ENCODE results near the gene BFSP2. TPM values are rescaled to one million over a fixed set of nuclear protein-coding genes. Genes with fewer than 3 reads are reported as not detected.

The BFSP2 gene
- total RNA-seq, 1 experiment from 2014 or later, result not detected

DNA sequence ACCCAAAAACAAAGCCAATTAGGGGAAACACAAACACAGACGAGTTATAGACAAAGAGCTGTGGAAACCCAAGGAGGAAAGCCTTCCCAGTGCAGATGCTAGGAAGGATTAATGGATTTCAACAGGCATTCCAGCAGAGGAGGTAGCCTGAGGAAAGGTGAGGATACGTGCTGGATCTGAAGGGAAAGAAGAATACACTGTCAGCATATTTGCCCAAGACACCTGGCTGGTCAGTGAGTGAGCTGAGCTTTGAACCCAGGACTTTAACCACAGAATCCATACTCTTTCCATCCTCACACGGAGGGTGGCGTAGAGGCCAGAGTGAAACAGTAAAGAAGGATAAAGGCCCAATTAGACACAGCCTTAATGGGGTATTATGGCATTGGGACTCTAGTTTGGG lies 9.1 kb upstream of the BFSP2 start:
- no peak for DNase-seq
- H3K4me3 ChIP-seq (ENCODE audit: low read depth, low read length), result no peak overlapping the region
- ChIA-PET CTCF (no interaction called here), POLR2A (no interaction called here)
- no peaks in the 10 kb centered on the region; the same call in 1 of the 2 replicates for H3K27me3 ChIP-seq (replicated peaks; ENCODE audit: control insufficient read depth, insufficient read depth, low read length)
- intact Hi-C loops (cut with micrococcal nuclease; ENCODE audit: unreplicated experiment), result no loop called here
- no peaks in the 10 kb centered on the region for H3K4me1 ChIP-seq
- Mint-ChIP-seq H3K4me3 (ENCODE audit: unreplicated experiment) (no peak overlapping the region), H3K36me3 (ENCODE audit: insufficient read depth, unreplicated experiment) (no peaks in the 10 kb centered on the region), H3K27ac (ENCODE audit: unreplicated experiment) (no peak overlapping the region), H3K4me1 (ENCODE audit: low read depth, unreplicated experiment) (no peaks in the 10 kb centered on the region), H3K9me3 (ENCODE audit: unreplicated experiment) (no peaks in the 10 kb centered on the region), H3K27me3 (ENCODE audit: insufficient read depth, unreplicated experiment) (no peaks in the 10 kb centered on the region)
- no peaks in the 10 kb centered on the region for H3K9me3 ChIP-seq
- no peaks in the 10 kb centered on the region for H3K36me3 ChIP-seq (ENCODE audit: control insufficient read depth, insufficient read depth, low read length)
- TF ChIP-seq, protein P1, sequence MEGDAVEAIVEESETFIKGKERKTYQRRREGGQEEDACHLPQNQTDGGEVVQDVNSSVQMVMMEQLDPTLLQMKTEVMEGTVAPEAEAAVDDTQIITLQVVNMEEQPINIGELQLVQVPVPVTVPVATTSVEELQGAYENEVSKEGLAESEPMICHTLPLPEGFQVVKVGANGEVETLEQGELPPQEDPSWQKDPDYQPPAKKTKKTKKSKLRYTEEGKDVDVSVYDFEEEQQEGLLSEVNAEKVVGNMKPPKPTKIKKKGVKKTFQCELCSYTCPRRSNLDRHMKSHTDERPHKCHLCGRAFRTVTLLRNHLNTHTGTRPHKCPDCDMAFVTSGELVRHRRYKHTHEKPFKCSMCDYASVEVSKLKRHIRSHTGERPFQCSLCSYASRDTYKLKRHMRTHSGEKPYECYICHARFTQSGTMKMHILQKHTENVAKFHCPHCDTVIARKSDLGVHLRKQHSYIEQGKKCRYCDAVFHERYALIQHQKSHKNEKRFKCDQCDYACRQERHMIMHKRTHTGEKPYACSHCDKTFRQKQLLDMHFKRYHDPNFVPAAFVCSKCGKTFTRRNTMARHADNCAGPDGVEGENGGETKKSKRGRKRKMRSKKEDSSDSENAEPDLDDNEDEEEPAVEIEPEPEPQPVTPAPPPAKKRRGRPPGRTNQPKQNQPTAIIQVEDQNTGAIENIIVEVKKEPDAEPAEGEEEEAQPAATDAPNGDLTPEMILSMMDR (IDR thresholded peaks at IDR 0.05; ENCODE audit: insufficient read depth in 1 of 2, low read depth in 1 of 2, low read length in 1 of 2, severe bottlenecking in 1 of 2, unreplicated experiment in 1 of 2), result no peak
- no TSS peak for BruUV-seq (replicated peaks)

DNA sequence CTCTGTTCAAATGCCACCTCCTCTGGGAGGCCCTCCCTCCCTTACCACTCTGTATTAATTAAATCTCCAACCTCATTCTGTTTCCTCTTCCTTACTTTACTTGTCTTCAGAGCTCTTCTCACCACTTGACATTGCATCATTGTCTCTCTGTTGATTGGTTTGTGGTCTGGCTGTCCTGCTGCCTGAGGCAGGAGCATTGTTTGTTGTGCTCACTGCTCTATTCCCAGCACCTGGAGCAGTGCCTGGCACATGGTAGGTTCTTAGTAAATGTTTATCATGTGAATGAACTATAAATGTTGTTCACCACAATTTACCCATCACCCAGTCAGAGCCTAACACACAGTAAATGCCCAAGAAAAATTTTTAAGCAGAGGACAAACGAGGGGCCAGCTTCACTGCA lies 6.7 kb upstream of the BFSP2 start:
- DNase-seq, result no peak
- Mint-ChIP-seq H3K27me3 (ENCODE audit: insufficient read depth, unreplicated experiment) (no peaks in the 10 kb centered on the region), H3K4me1 (ENCODE audit: low read depth, unreplicated experiment) (no peaks in the 10 kb centered on the region), H3K9me3 (ENCODE audit: unreplicated experiment) (no peaks in the 10 kb centered on the region), H3K4me3 (ENCODE audit: unreplicated experiment) (no peak overlapping the region), H3K36me3 (ENCODE audit: insufficient read depth, unreplicated experiment) (no peaks in the 10 kb centered on the region), H3K27ac (ENCODE audit: unreplicated experiment) (no peak overlapping the region)
- ChIA-PET CTCF (interaction anchor here (1.0 kb wide), 1 partner anchor 662 kb away, joined by 3 read pairs; no protein-coding TSS in a partner anchor), POLR2A (no interaction called here)
- no peaks in the 10 kb centered on the region for H3K9me3 ChIP-seq
- TF ChIP-seq, protein P1 (IDR thresholded peaks at IDR 0.05; ENCODE audit: insufficient read depth in 1 of 2, low read depth in 1 of 2, low read length in 1 of 2, severe bottlenecking in 1 of 2, unreplicated experiment in 1 of 2), result no peak
- no peaks in the 10 kb centered on the region for H3K36me3 ChIP-seq (ENCODE audit: control insufficient read depth, insufficient read depth, low read length)
- no TSS peak for BruUV-seq (replicated peaks)
- no peaks in the 10 kb centered on the region; the same call in 1 of the 2 replicates for H3K27me3 ChIP-seq (replicated peaks; ENCODE audit: control insufficient read depth, insufficient read depth, low read length)
- intact Hi-C loops (cut with micrococcal nuclease; ENCODE audit: unreplicated experiment), result no loop called here
- no peak overlapping the region for H3K4me3 ChIP-seq (ENCODE audit: low read depth, low read length)
- H3K4me1 ChIP-seq, result no peaks in the 10 kb centered on the region

DNA sequence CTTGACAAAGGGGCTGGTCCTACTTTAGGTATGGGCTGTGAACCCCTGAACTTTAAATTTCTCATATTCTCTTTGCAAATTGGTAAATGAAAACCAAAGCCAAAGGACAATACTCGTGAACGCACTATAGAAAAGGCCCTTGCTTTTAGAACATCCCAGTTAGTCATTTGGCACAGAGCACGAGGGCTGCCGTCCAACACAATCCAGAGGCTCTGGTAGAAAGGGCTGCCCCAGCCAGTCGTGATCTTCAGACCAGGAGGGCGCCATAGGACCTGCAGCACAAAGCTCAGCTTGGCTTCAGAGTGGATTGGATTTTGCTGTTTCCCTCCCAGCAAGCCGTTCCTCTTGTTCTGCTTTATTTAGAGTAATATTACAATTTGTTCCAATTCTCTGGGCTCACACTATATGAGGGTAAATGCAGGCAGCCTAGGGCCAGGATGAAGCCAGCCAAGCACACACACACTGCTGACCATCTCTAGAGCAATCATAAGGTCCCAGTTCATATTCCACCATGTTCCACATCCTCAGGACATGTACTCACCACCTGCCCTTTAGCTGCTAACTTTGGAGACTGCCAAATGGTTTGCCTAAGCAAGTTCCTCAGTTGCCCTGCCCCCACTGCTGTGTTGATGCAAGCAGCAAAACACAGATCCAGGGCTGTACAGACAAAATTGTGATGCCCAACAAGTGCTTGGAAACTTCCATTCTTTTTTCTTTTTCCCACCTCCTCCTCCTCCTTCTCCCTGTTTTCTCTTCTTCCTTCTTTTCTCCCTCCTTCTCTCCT lies 6.0 kb upstream of the BFSP2 start:
- Mint-ChIP-seq H3K27ac (ENCODE audit: unreplicated experiment) (no peak overlapping the region), H3K27me3 (ENCODE audit: insufficient read depth, unreplicated experiment) (no peaks in the 10 kb centered on the region), H3K4me1 (ENCODE audit: low read depth, unreplicated experiment) (no peaks in the 10 kb centered on the region), H3K9me3 (ENCODE audit: unreplicated experiment) (no peaks in the 10 kb centered on the region), H3K4me3 (ENCODE audit: unreplicated experiment) (no peak overlapping the region), H3K36me3 (ENCODE audit: insufficient read depth, unreplicated experiment) (no peaks in the 10 kb centered on the region)
- Histone ChIP-seq H3K9me3 (no peaks in the 10 kb centered on the region), H3K4me1 (no peaks in the 10 kb centered on the region), H3K27me3 (replicated peaks; ENCODE audit: control insufficient read depth, insufficient read depth, low read length) (no peaks in the 10 kb centered on the region; the same call in none of the 2 replicates), H3K4me3 (ENCODE audit: low read depth, low read length) (no peak overlapping the region), H3K36me3 (ENCODE audit: control insufficient read depth, insufficient read depth, low read length) (no peaks in the 10 kb centered on the region)
- intact Hi-C loops (cut with micrococcal nuclease; ENCODE audit: unreplicated experiment), result no loop called here
- ChIA-PET POLR2A (no interaction called here), CTCF (interaction anchor here (1.0 kb wide), 1 partner anchor 663 kb away, joined by 3 read pairs; no protein-coding TSS in a partner anchor)
- TF ChIP-seq, protein P1 (IDR thresholded peaks at IDR 0.05; ENCODE audit: insufficient read depth in 1 of 2, low read depth in 1 of 2, low read length in 1 of 2, severe bottlenecking in 1 of 2, unreplicated experiment in 1 of 2), result no peak
- DNase-seq, result no peak
- BruUV-seq (replicated peaks), result no TSS peak

Data from Caco-2 (cell line).